Neutrophil (primary cell): ENCODE results near the gene TFAP2B.

Experiments
- H3K27ac ChIP-seq: fragments of 200-600 bp; sonication (generic); 2 replicates; pipeline ENCODE4 v1.5.1; 2016; ENCODE audit warnings: mild to moderate bottlenecking, moderate library complexity
- H3K27me3 ChIP-seq: fragments of 200-600 bp; sonication (generic); 2 replicates; pipeline ENCODE4 v1.6.0; 2016; ENCODE audit warnings: mild to moderate bottlenecking
- H3K36me3 ChIP-seq: fragments of 200-600 bp; sonication (generic); 2 replicates; pipeline ENCODE4 v1.5.1; 2017
- H3K4me1 ChIP-seq, 2 experiments: fragments of 200-600 bp in 1 of 2; sonication (generic) in 1 of 2; 1 replicate in 1 of 2; 2 replicates in 1 of 2; pipeline versions ENCODE4 v1.5.1 to v1.6.1; 2013 to 2016; ENCODE audit warnings: low read depth in 1 of 2, low read length in 1 of 2, mild to moderate bottlenecking in 1 of 2, moderate library complexity in 1 of 2; ENCODE audit not compliant: control insufficient read depth in 1 of 2, insufficient read depth in 1 of 2
- H3K4me3 ChIP-seq, 2 experiments: fragments of 200-600 bp in 1 of 2; sonication (generic) in 1 of 2; 1 replicate in 1 of 2; 2 replicates in 1 of 2; pipeline ENCODE4 v1.5.1; 2013 to 2016; ENCODE audit warnings: low read depth in 1 of 2, low read length in 1 of 2, mild to moderate bottlenecking in 1 of 2, moderate library complexity in 1 of 2
- H3K9me3 ChIP-seq: fragments of 200-600 bp; sonication (generic); 2 replicates; pipeline ENCODE4 v1.5.1; 2016
- CTCF ChIP-seq: fragments of 200-600 bp; sonication (generic); IDR thresholded peaks from 2 replicates; pipeline ENCODE4 v1.5.1; 2016; ENCODE audit warnings: antibody characterized with exemption

The TFAP2B gene

GRCh38 chr6:50836231-50836630, 17.6 kb downstream of the TFAP2B start:
- no peaks in the 10 kb centered on the region for H3K9me3 ChIP-seq
- no peak for TF ChIP-seq CTCF

GRCh38 chr6:50837589-50838445, 19.1 kb downstream of the TFAP2B start:
- Histone ChIP-seq H3K9me3 (peaks cover 6% of the 10 kb centered on the region), H3K36me3 (no peaks in the 10 kb centered on the region), H3K4me3 (no peak overlapping the region), H3K27me3 (peaks cover 100% of the 10 kb centered on the region), H3K27ac (no peak overlapping the region), H3K4me1 (no peaks in the 10 kb centered on the region)
- TF ChIP-seq CTCF, result no peak

More at GRCh38 chr6:50836231-50836630, 17.6 kb downstream of the TFAP2B start:
- Histone ChIP-seq H3K27me3 (peaks cover 100% of the 10 kb centered on the region), H3K27ac (no peak overlapping the region), H3K4me3 (no peak overlapping the region), H3K36me3 (no peaks in the 10 kb centered on the region), H3K4me1 (no peaks in the 10 kb centered on the region)

- Histone ChIP-seq H3K9me3 (peaks cover 6% of the 10 kb centered on the region), H3K27ac (no peak overlapping the region), H3K36me3 (no peaks in the 10 kb centered on the region), H3K4me3 (no peak overlapping the region), H3K27me3 (peaks cover 100% of the 10 kb centered on the region), H3K4me1 (no peaks in the 10 kb centered on the region)
- no peak for TF ChIP-seq CTCF
Measured at GRCh38 chr6:50840112-50840810, 21.6 kb downstream of the TFAP2B start.

- Histone ChIP-seq H3K9me3 (peaks cover 6% of the 10 kb centered on the region), H3K4me3 (no peak overlapping the region), H3K4me1 (no peaks in the 10 kb centered on the region), H3K27me3 (peaks cover 100% of the 10 kb centered on the region), H3K36me3 (no peaks in the 10 kb centered on the region), H3K27ac (no peak overlapping the region)
- no peak for TF ChIP-seq CTCF
Measured at GRCh38 chr6:50840811-50841192, 22.1 kb downstream of the TFAP2B start.

GRCh38 chr6:50842446-50842845, 23.8 kb downstream of the TFAP2B start:
- H3K36me3 ChIP-seq, result no peaks in the 10 kb centered on the region
- peaks cover 100% of the 10 kb centered on the region for H3K27me3 ChIP-seq
- no peak for TF ChIP-seq CTCF
- no peak overlapping the region for H3K4me3 ChIP-seq
- peaks cover 6% of the 10 kb centered on the region for H3K9me3 ChIP-seq
- no peaks in the 10 kb centered on the region for H3K4me1 ChIP-seq
- no peak overlapping the region for H3K27ac ChIP-seq
